Keratinocyte (primary cell): ENCODE data around the gene CAPZB. TPM values are rescaled to one million over a fixed set of nuclear protein-coding genes. Genes with fewer than 3 reads are reported as not detected.

Experiments used
- DNase-seq: peaks from one replicate; pipeline ENCODE4 v3.0.0-alpha.2; 2011; ENCODE audit warnings: low read depth, missing footprints, low spot score
- FAIRE-seq: peaks from 2 replicates; lab custom pipeline; 2011; peaks lifted over from hg19 to GRCh38; lab: Jason Lieb, UNC
- H2AFZ ChIP-seq: 2 replicates; pipeline ENCODE4 v1.6.0; 2012; ENCODE audit warnings: low read length, control low read depth, inconsistent platforms; ENCODE audit not compliant: control insufficient read depth
- H3K27ac ChIP-seq: 2 replicates; pipeline ENCODE4 v1.5.1; 2011; ENCODE audit warnings: low read length; ENCODE audit not compliant: control insufficient read depth, insufficient read depth
- H3K27me3 ChIP-seq: 3 replicates; pipeline ENCODE4 v1.6.0; 2011; ENCODE audit warnings: low read length; ENCODE audit not compliant: control insufficient read depth, insufficient read depth; ENCODE audit errors: extremely low read depth
- H3K36me3 ChIP-seq, 2 experiments: 2 replicates in 1 of 2; 3 replicates in 1 of 2; pipeline ENCODE4 v1.5.1; 2011; ENCODE audit warnings: low read length in 2 of 2, mild to moderate bottlenecking in 1 of 2; ENCODE audit not compliant: control insufficient read depth in 2 of 2, insufficient read depth in 2 of 2; ENCODE audit errors: extremely low read depth in 1 of 2
- H3K4me1 ChIP-seq: 3 replicates; pipeline ENCODE4 v1.5.1; 2011; ENCODE audit warnings: low read length; ENCODE audit not compliant: control insufficient read depth, insufficient read depth; ENCODE audit errors: extremely low read depth
- H3K4me2 ChIP-seq: 3 replicates; pipeline ENCODE4 v1.6.0; 2011; ENCODE audit warnings: low read depth, low read length; ENCODE audit not compliant: control insufficient read depth, insufficient read depth; ENCODE audit errors: extremely low read depth
- H3K4me3 ChIP-seq, 3 experiments: fragments of 200-600 bp in 1 of 3; sonication (generic) in 1 of 3; 2 replicates in 2 of 3; 3 replicates in 1 of 3; pipeline ENCODE4 v1.5.1; 2011 to 2016; ENCODE audit warnings: low read length in 3 of 3, mild to moderate bottlenecking in 3 of 3, control low read depth in 2 of 3, inconsistent platforms in 1 of 3, low read depth in 1 of 3, mixed read lengths in 1 of 3, mixed run types in 1 of 3, moderate library complexity in 1 of 3; ENCODE audit not compliant: control insufficient read depth in 2 of 3, insufficient read depth in 2 of 3; ENCODE audit errors: extremely low read depth in 1 of 3
- H3K79me2 ChIP-seq: 2 replicates; pipeline ENCODE4 v1.6.0; 2012; ENCODE audit warnings: low read length; ENCODE audit not compliant: control insufficient read depth, insufficient read depth
- H3K9ac ChIP-seq: 3 replicates; pipeline ENCODE4 v1.6.0; 2011; ENCODE audit warnings: low read length; ENCODE audit not compliant: control insufficient read depth, insufficient read depth; ENCODE audit errors: extremely low read depth
- H3K9me1 ChIP-seq: 3 replicates; pipeline ENCODE4 v1.6.0; 2011; ENCODE audit warnings: low read length; ENCODE audit not compliant: control insufficient read depth, insufficient read depth; ENCODE audit errors: extremely low read depth
- H3K9me3 ChIP-seq: 2 replicates; pipeline ENCODE4 v1.5.1; 2012; ENCODE audit warnings: low read depth, low read length; ENCODE audit not compliant: control insufficient read depth
- H4K20me1 ChIP-seq: 3 replicates; pipeline ENCODE4 v1.6.0; 2011; ENCODE audit warnings: low read length; ENCODE audit not compliant: control insufficient read depth, insufficient read depth; ENCODE audit errors: extremely low read depth
- CTCF ChIP-seq, 3 experiments: IDR thresholded peaks in 1 of 3; conservative IDR thresholded peaks in 1 of 3; optimal IDR thresholded peaks in 1 of 3; 2 replicates in 2 of 3; 3 replicates in 1 of 3; pipeline versions ENCODE3 to v1.5.1; 2011; ENCODE audit warnings: low read length in 3 of 3, mild to moderate bottlenecking in 3 of 3, moderate library complexity in 2 of 3, control low read depth in 1 of 3, inconsistent platforms in 1 of 3; ENCODE audit not compliant: insufficient read depth in 2 of 3; ENCODE audit errors: extremely low read depth in 1 of 3
- EZH2 ChIP-seq: IDR thresholded peaks from one replicate; pipeline ENCODE4 v1.6.1; 2012; ENCODE audit warnings: inconsistent platforms, mild to moderate bottlenecking, low read length, moderate library complexity
- dilution Hi-C: fragments of 300-500 bp; cut with MboI; formaldehyde crosslinking; loops from one replicate; pipeline ENCODE4 v1.7.0; 2020; ENCODE audit warnings: low sequenced_read_pairs; ENCODE audit not compliant: extremely low pct_ligation_motif_present
- polyA plus RNA-seq, 5 experiments: library from polyadenylated mRNA; depleted of rRNA in 3 of 5; stranded (reverse) in 3 of 5; stranded (forward) in 1 of 5; unstranded in 1 of 5; fragments of >200 nt; gene quantifications; 1 replicate in 1 of 5; 2 replicates in 3 of 5; 3 replicates in 1 of 5; pipeline versions ENCODE4 v1.2.1 to v1.2.3, GENCODE V29; 2011 to 2012; ENCODE audit warnings: missing spikeins in 2 of 5, low read depth in 1 of 5, low replicate concordance in 1 of 5

CAPZB gene
- polyA plus RNA-seq, 1 donor (not counting 4 experiments of a cell fraction or from before 2014, with no cell fraction given): 193 TPM

- Histone ChIP-seq H4K20me1 (peaks cover 70% of the 10 kb centered on the region), H3K9me3 (no peaks in the 10 kb centered on the region)
- DNase-seq: no peak
These were observed 31.6 kb downstream of the CAPZB start for GRCh38 chr1:19453741-19454201.

DNA sequence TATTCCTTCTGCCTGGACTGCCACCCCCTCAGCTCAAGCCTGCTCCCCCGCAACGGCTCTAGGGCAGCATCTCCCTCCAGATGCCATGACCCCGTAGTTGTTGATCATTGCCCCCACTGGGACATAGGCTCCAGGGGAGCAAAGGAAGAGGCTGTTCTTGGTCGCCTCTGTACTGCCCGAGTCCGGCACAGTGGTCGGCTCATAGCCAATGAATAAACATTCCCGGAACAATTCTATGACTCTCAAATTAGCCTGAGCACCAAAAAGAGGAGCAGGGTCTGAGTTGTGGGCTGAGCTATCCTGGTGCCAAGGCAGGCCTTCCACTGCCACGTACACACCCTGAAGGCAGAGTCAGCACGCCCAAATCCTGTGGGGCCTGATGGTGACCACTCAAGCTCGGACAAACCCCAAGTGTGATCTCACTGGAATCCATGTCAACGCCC lies 33.1 kb downstream of the CAPZB start:
- DNase-seq (no peak), FAIRE-seq (no peak)
- Histone ChIP-seq H3K79me2 (peaks cover 81% of the 10 kb centered on the region), H3K9me3 (no peaks in the 10 kb centered on the region), H3K9me1 (peaks cover 33% of the 10 kb centered on the region), H3K36me3 (peaks cover 3 to 11% of the 10 kb centered on the region in 2 experiments), H3K4me2 (no peak overlapping the region), H3K9ac (no peak overlapping the region), H2AFZ (no peak overlapping the region), H3K4me3 (no peak overlapping the region), H3K4me1 (peaks cover 40% of the 10 kb centered on the region), H3K27me3 (no peaks in the 10 kb centered on the region), H4K20me1 (peaks cover 73% of the 10 kb centered on the region), H3K27ac (no peak overlapping the region)
- dilution Hi-C loops: no loop called here
- no peak for TF ChIP-seq CTCF (optimal IDR thresholded peaks at IDR 0.05 in 1 of 3, IDR thresholded peaks at IDR 0.05 in 1 of 3, conservative IDR thresholded peaks at IDR 0.05 in 1 of 3; ENCODE audit: extremely low read depth in 1 of 3, insufficient read depth in 2 of 3, low read length in 3 of 3)
- TF ChIP-seq EZH2: no peak

More at GRCh38 chr1:19453741-19454201, 31.6 kb downstream of the CAPZB start:
- dilution Hi-C loops: no loop called here
- FAIRE-seq: no peak
- Histone ChIP-seq H3K4me2 (no peak overlapping the region), H2AFZ (no peak overlapping the region), H3K4me1 (peaks cover 28% of the 10 kb centered on the region), H3K27me3 (no peaks in the 10 kb centered on the region), H3K27ac (no peak overlapping the region), H3K9ac (no peak overlapping the region), H3K79me2 (peaks cover 82% of the 10 kb centered on the region), H3K4me3 (no peak overlapping the region), H3K36me3 (peaks cover 2 to 6% of the 10 kb centered on the region in 2 experiments), H3K9me1 (peaks cover 21% of the 10 kb centered on the region)
- TF ChIP-seq CTCF (optimal IDR thresholded peaks at IDR 0.05 in 1 of 3, IDR thresholded peaks at IDR 0.05 in 1 of 3, conservative IDR thresholded peaks at IDR 0.05 in 1 of 3; ENCODE audit: extremely low read depth in 1 of 3, insufficient read depth in 2 of 3, low read length in 3 of 3): no peak
- no peak for TF ChIP-seq EZH2
